Lung (tissue), 12 donors: Measurements from ENCODE around the gene PDS5B. TPM values are rescaled to one million over a fixed set of nuclear protein-coding genes. Genes with fewer than 3 reads are reported as not detected.

ENCODE experiments used
- ATAC-seq: fragments of 200-7000 bp; cut with Tn5 transposase; one replicate; pipeline ENCODE4 v1.9.1; 2020; ENCODE audit warnings: moderate number of reproducible peaks; ENCODE audit not compliant: insufficient read depth, low FRiP score
- DNase-seq, 3 donors: peaks; one replicate each; pipeline ENCODE4 v3.0.0-alpha.2; 2013 to 2017
- H3K27ac ChIP-seq, 2 donors: one replicate each; pipeline ENCODE4 v1.5.1; 2013; ENCODE audit warnings: mild to moderate bottlenecking in 2 of 2, moderate library complexity in 2 of 2, control low read depth in 1 of 2, inconsistent platforms in 1 of 2, low read depth in 1 of 2, low read length in 1 of 2
- H3K27me3 ChIP-seq, 3 donors: one replicate each; pipeline ENCODE4 v1.5.1; 2013; ENCODE audit warnings: low read length in 2 of 3; ENCODE audit not compliant: control insufficient read depth in 3 of 3, insufficient read depth in 3 of 3
- H3K36me3 ChIP-seq, 4 donors: one replicate each; pipeline ENCODE4 v1.5.1; 2013; ENCODE audit warnings: low read length in 4 of 4, mild to moderate bottlenecking in 1 of 4, moderate library complexity in 1 of 4; ENCODE audit not compliant: control insufficient read depth in 4 of 4, insufficient read depth in 4 of 4
- H3K4me1 ChIP-seq, 5 donors: one replicate each; pipeline ENCODE4 v1.5.1; 2013; ENCODE audit warnings: low read length in 5 of 5, mild to moderate bottlenecking in 2 of 5, moderate library complexity in 1 of 5; ENCODE audit not compliant: control insufficient read depth in 5 of 5, insufficient read depth in 5 of 5
- H3K4me3 ChIP-seq: one replicate; pipeline ENCODE4 v1.5.1; 2013; ENCODE audit warnings: mild to moderate bottlenecking, control low read depth, moderate library complexity
- H3K9ac ChIP-seq, 2 donors: one replicate each; pipeline ENCODE4 v1.5.1; 2013; ENCODE audit warnings: low read length in 2 of 2, control low read depth in 1 of 2; ENCODE audit not compliant: insufficient read depth in 1 of 2
- H3K9me3 ChIP-seq, 4 donors: one replicate each; pipeline ENCODE4 v1.5.1; 2013; ENCODE audit warnings: low read length in 3 of 4, mild to moderate bottlenecking in 1 of 4, moderate library complexity in 1 of 4; ENCODE audit not compliant: control insufficient read depth in 4 of 4, insufficient read depth in 3 of 4
- CTCF ChIP-seq: IDR thresholded peaks from 2 replicates; pipeline ENCODE4 v1.5.1; 2012; ENCODE audit warnings: mild to moderate bottlenecking; ENCODE audit errors: control extremely low read depth, extremely low read depth
- WGBS, 2 donors: extraction: QIAGEN DNeasy Blood & Tissue Kit; methylation state at CpG; one replicate each; pipeline ENCODE4 v1.1.7; 2013; 5-methylcytosine and 5-hydroxymethylcytosine counted together
- polyA plus RNA-seq, 2 donors: library from polyadenylated mRNA; stranded (reverse); fragments of 200-250 nt; gene quantifications; one replicate each; pipeline ENCODE4 v1.2.1, GENCODE V29; 2013
- total RNA-seq, 2 donors: library from RNA; depleted of rRNA in 1 of 2; stranded (reverse); fragments of >200 nt in 1 of 2; gene quantifications; one replicate each; pipeline ENCODE4 v1.2.1, GENCODE V29; 2014 to 2021
- donor health status: control.
- donor health status: control.
- donor health status: Bipolar disorder and iron deficiency.
- donor health status: healthy.
- donor health status: DM: yes; HTN: yes; CAD: no.

PDS5B gene
- total and polyA plus RNA-seq, 4 donors = 5.3 to 111 (median 19.3) TPM

- ATAC-seq = peak; percentile 34
- no peak for TF ChIP-seq CTCF
- WGBS, 2 donors = 67 to 97% methylated on average over 3 of the region's 3 CpGs
- H3K4me1 ChIP-seq = no peaks in the 10 kb centered on the region
- H3K36me3 ChIP-seq = peaks cover 2 to 25% (median 5%) of the 10 kb centered on the region in 4 donors
- no peak overlapping the region for H3K27ac ChIP-seq
- DNase-seq = peak in 1 of 3 donors; percentile 25
- H3K27me3 ChIP-seq = no peaks in the 10 kb centered on the region
- no peak overlapping the region for H3K4me3 ChIP-seq
- H3K9me3 ChIP-seq = no peaks in the 10 kb centered on the region
- H3K9ac ChIP-seq = no peak overlapping the region
Measured at GRCh38 chr13:32752997-32753606, 166.8 kb downstream of the PDS5B start.

GRCh38 chr13:32754179-32754578 lies 167.9 kb downstream of the PDS5B start:
- DNase-seq = no peak
- H3K4me3 ChIP-seq = no peak overlapping the region
- TF ChIP-seq CTCF = no peak
- WGBS, 2 donors = 86 to 98% methylated on average over 1 of the region's 1 CpG
- H3K9ac ChIP-seq = no peak overlapping the region
- H3K27ac ChIP-seq = no peak overlapping the region
- H3K4me1 ChIP-seq = no peaks in the 10 kb centered on the region
- H3K9me3 ChIP-seq = no peaks in the 10 kb centered on the region
- ATAC-seq = no peak
- peaks cover 2 to 35% (median 7%) of the 10 kb centered on the region in 4 donors for H3K36me3 ChIP-seq
- H3K27me3 ChIP-seq = no peaks in the 10 kb centered on the region

- Histone ChIP-seq H3K36me3 (peaks cover 4 to 40% (median 13%) of the 10 kb centered on the region in 4 donors), H3K9ac (no peak overlapping the region), H3K9me3 (peaks cover 0 to 2% (median 0%) of the 10 kb centered on the region in 4 donors), H3K4me3 (no peak overlapping the region), H3K27ac (no peak overlapping the region), H3K4me1 (no peaks in the 10 kb centered on the region), H3K27me3 (no peaks in the 10 kb centered on the region)
- WGBS, 2 donors = 69 to 89% methylated on average over 2 of the region's 2 CpGs
- DNase-seq (no peak), ATAC-seq (no peak)
- TF ChIP-seq CTCF = no peak
Measured at GRCh38 chr13:32759152-32759551, 172.9 kb downstream of the PDS5B start.

- H3K27ac ChIP-seq = no peak overlapping the region
- H3K9ac ChIP-seq = no peak overlapping the region
- H3K4me1 ChIP-seq = no peaks in the 10 kb centered on the region
Measured at GRCh38 chr13:32761472-32761871, 175.2 kb downstream of the PDS5B start.

More at GRCh38 chr13:32761472-32761871, 175.2 kb downstream of the PDS5B start:
- no peak overlapping the region for H3K4me3 ChIP-seq
- H3K9me3 ChIP-seq = peaks cover 0 to 2% (median 0%) of the 10 kb centered on the region in 4 donors
- no peak for TF ChIP-seq CTCF
- ATAC-seq (no peak), DNase-seq (no peak)
- no peaks in the 10 kb centered on the region for H3K27me3 ChIP-seq
- WGBS, 2 donors = 100% methylated on average over 2 of the region's 2 CpGs
- H3K36me3 ChIP-seq = peaks cover 4 to 30% (median 12%) of the 10 kb centered on the region in 4 donors
